ENCODE measurements around the gene HEXB.
"Not testable (repeated sequence)": the region's sequence is repeated elsewhere in the genome, so short reads cannot be mapped to it uniquely, and the experiment has no call there.

Gene HEXB

DNA sequence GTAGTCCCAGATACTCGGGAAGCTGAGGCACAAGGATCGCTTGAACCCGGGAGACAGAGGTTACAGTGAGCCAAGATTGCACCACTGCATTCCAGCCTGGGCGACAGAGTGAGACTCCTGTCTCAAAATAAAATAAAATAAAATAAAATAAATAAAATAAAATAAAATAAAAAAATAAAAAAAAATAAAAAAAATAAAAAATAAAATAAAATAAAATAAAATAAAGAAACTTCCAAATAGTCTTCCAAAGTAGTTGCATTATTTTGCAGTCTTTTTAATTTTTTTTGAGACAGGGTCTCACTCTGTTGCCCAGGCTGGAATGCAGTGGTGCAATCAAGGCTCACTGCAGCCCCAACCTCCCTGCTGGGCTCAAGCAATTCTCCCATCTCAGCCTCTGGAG lies 63.7 kb downstream of the HEXB start:
- WGBS, 2 donors (ENCODE audit: extremely low coverage in 2 of 2, insufficient read length in 2 of 2, insufficient replicate concordance in 1 of 2): no CpG with 5 or more reads among the region's 4 CpGs
- not testable (repeated sequence) for H3K79me1 ChIP-seq (ENCODE audit: low read depth, low read length)
- peaks cover 3 to 93% of the 10 kb centered on the region in 2 donors for H3K36me3 ChIP-seq (replicated peaks in 1 of 2; ENCODE audit: control insufficient read depth in 2 of 2, insufficient read depth in 2 of 2, low read length in 2 of 2)

DNA sequence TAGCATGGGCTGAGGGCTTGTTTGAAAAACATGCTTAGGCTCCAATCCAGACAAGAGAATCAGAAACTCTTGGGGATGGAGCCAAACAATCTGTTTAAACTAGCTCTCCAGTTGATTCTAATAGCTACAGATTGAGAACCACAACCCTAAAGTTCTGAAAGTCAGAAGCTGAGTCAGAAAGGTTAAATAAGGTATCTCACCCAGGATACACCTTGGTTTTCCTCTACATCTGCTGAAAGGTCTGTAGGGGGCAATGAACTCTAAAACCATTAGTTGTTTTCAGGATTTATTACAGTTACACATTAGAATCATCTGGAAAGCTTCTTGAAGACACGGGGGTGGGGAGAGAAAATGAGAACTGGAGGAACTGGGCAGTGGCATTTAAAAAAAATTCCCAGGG lies 76.2 kb downstream of the HEXB start:
- Histone ChIP-seq H3K4me3 (ENCODE audit: low read length in 2 of 2) (no peak overlapping the region), H4K91ac (ENCODE audit: low read depth, low read length, poor library complexity) (no peak overlapping the region), H3K23ac (ENCODE audit: low read depth, low read length, poor library complexity) (no peak overlapping the region), H4K8ac (ENCODE audit: low read depth, low read length) (no peak overlapping the region), H2AFZ (ENCODE audit: low read length) (no peak overlapping the region), H3K36me3 (replicated peaks in 1 of 2; ENCODE audit: control insufficient read depth in 2 of 2, insufficient read depth in 2 of 2, low read length in 2 of 2) (peaks cover 6 to 89% of the 10 kb centered on the region in 2 donors), H2BK5ac (ENCODE audit: low read length) (no peak overlapping the region), H2AK5ac (ENCODE audit: low read depth, low read length) (no peak overlapping the region), H3K27ac (replicated peaks; ENCODE audit: low read length) (no peak overlapping the region), H3K9ac (ENCODE audit: low read depth, low read length, poor library complexity) (no peak overlapping the region), H3K18ac (ENCODE audit: low read length) (no peak overlapping the region), H3K14ac (ENCODE audit: low read length) (no peak overlapping the region), H3K4me1 (ENCODE audit: control insufficient read depth in 2 of 2, insufficient read depth in 1 of 2, low read depth in 1 of 2, low read length in 2 of 2) (peaks cover 4 to 8% of the 10 kb centered on the region in 2 donors), H3K9me3 (replicated peaks in 1 of 2; ENCODE audit: control insufficient read depth in 2 of 2, insufficient read depth in 1 of 2, low read depth in 1 of 2, low read length in 2 of 2) (peaks cover 0 to 6% of the 10 kb centered on the region in 2 donors), H3K79me1 (ENCODE audit: low read depth, low read length) (peaks cover 2% of the 10 kb centered on the region), H3K27me3 (ENCODE audit: control insufficient read depth in 3 of 3, insufficient read depth in 3 of 3, low read depth in 1 of 3, low read length in 3 of 3) (no peaks in the 10 kb centered on the region), H2BK120ac (ENCODE audit: low read depth, low read length) (no peak overlapping the region), H3K4ac (ENCODE audit: low read length) (no peak overlapping the region), H3K4me2 (ENCODE audit: insufficient read depth, low read length, poor library complexity, severe bottlenecking) (no peak overlapping the region), H2BK12ac (ENCODE audit: low read length) (no peak overlapping the region), H2BK15ac (ENCODE audit: low read length) (no peak overlapping the region)
- no peak for DNase-seq (ENCODE audit: low spot score)
- WGBS, 2 donors (ENCODE audit: extremely low coverage in 2 of 2, insufficient read length in 2 of 2, insufficient replicate concordance in 1 of 2): no CpG with 5 or more reads among the region's 1 CpG

More for the DNA sequence above, 63.7 kb downstream of the HEXB start:
- not testable (repeated sequence) for H2AK5ac ChIP-seq (ENCODE audit: low read depth, low read length); H3K27me3 ChIP-seq (ENCODE audit: control insufficient read depth in 3 of 3, insufficient read depth in 3 of 3, low read depth in 1 of 3, low read length in 3 of 3); H3K4ac ChIP-seq (ENCODE audit: low read length); H3K4me1 ChIP-seq (ENCODE audit: control insufficient read depth in 2 of 2, insufficient read depth in 1 of 2, low read depth in 1 of 2, low read length in 2 of 2); H3K27ac ChIP-seq (replicated peaks; ENCODE audit: low read length); H3K23ac ChIP-seq (ENCODE audit: low read depth, low read length, poor library complexity); H3K4me2 ChIP-seq (ENCODE audit: insufficient read depth, low read length, poor library complexity, severe bottlenecking); H4K91ac ChIP-seq (ENCODE audit: low read depth, low read length, poor library complexity); H2BK120ac ChIP-seq (ENCODE audit: low read depth, low read length); H3K9ac ChIP-seq (ENCODE audit: low read depth, low read length, poor library complexity); H3K18ac ChIP-seq (ENCODE audit: low read length); DNase-seq (ENCODE audit: low spot score); H3K9me3 ChIP-seq (replicated peaks in 1 of 2; ENCODE audit: control insufficient read depth in 2 of 2, insufficient read depth in 1 of 2, low read depth in 1 of 2, low read length in 2 of 2); H4K8ac ChIP-seq (ENCODE audit: low read depth, low read length); H3K14ac ChIP-seq (ENCODE audit: low read length); H3K4me3 ChIP-seq (ENCODE audit: low read length in 2 of 2); H2BK12ac ChIP-seq (ENCODE audit: low read length); H2BK15ac ChIP-seq (ENCODE audit: low read length); H2BK5ac ChIP-seq (ENCODE audit: low read length); H2AFZ ChIP-seq (ENCODE audit: low read length)

DNA sequence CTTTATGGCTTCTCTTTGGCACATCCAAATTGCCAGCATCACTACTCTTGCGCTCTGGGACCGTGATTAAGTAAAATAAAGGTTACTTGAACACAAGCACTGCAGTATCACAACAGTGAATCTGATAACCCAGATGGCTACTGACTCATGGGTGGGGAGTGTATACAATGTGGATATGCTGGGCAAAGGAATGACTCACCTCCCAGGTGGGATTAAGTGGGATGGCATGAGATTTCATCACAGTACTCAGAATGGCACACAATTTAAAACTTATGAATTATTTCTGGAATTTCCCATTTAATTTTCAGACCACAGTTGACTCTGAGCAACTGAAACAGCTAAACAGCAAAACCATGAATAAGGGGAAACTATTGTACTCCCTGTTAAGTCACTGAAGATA lies 77.6 kb downstream of the HEXB start:
- H3K9ac ChIP-seq (ENCODE audit: low read depth, low read length, poor library complexity): no peak overlapping the region
- no peak overlapping the region for H3K14ac ChIP-seq (ENCODE audit: low read length)
- no peaks in the 10 kb centered on the region for H3K9me3 ChIP-seq (replicated peaks in 1 of 2; ENCODE audit: control insufficient read depth in 2 of 2, insufficient read depth in 1 of 2, low read depth in 1 of 2, low read length in 2 of 2)
- H2BK15ac ChIP-seq (ENCODE audit: low read length): no peak overlapping the region
- H2BK12ac ChIP-seq (ENCODE audit: low read length): no peak overlapping the region
- no peak overlapping the region for H3K27ac ChIP-seq (replicated peaks; ENCODE audit: low read length)
- H3K4me2 ChIP-seq (ENCODE audit: insufficient read depth, low read length, poor library complexity, severe bottlenecking): no peak overlapping the region
- H2AFZ ChIP-seq (ENCODE audit: low read length): no peak overlapping the region
- no peak overlapping the region for H4K91ac ChIP-seq (ENCODE audit: low read depth, low read length, poor library complexity)
- H3K4ac ChIP-seq (ENCODE audit: low read length): no peak overlapping the region
- no peak overlapping the region for H2BK120ac ChIP-seq (ENCODE audit: low read depth, low read length)
- no CpG with 5 or more reads among the region's 2 CpGs for WGBS, 2 donors (ENCODE audit: extremely low coverage in 2 of 2, insufficient read length in 2 of 2, insufficient replicate concordance in 1 of 2)
- H3K23ac ChIP-seq (ENCODE audit: low read depth, low read length, poor library complexity): no peak overlapping the region
- H2BK5ac ChIP-seq (ENCODE audit: low read length): no peak overlapping the region
- peaks cover 2 to 76% of the 10 kb centered on the region in 2 donors for H3K36me3 ChIP-seq (replicated peaks in 1 of 2; ENCODE audit: control insufficient read depth in 2 of 2, insufficient read depth in 2 of 2, low read length in 2 of 2)
- H3K27me3 ChIP-seq (ENCODE audit: control insufficient read depth in 3 of 3, insufficient read depth in 3 of 3, low read depth in 1 of 3, low read length in 3 of 3): no peaks in the 10 kb centered on the region
- H3K79me1 ChIP-seq (ENCODE audit: low read depth, low read length): peaks cover 6% of the 10 kb centered on the region
- no peak for DNase-seq (ENCODE audit: low spot score)
- H4K8ac ChIP-seq (ENCODE audit: low read depth, low read length): no peak overlapping the region
- H3K4me1 ChIP-seq (ENCODE audit: control insufficient read depth in 2 of 2, insufficient read depth in 1 of 2, low read depth in 1 of 2, low read length in 2 of 2): peaks cover 4 to 8% of the 10 kb centered on the region in 2 donors
- no peak overlapping the region for H3K4me3 ChIP-seq (ENCODE audit: low read length in 2 of 2)
- H2AK5ac ChIP-seq (ENCODE audit: low read depth, low read length): no peak overlapping the region
- no peak overlapping the region for H3K18ac ChIP-seq (ENCODE audit: low read length)

DNA sequence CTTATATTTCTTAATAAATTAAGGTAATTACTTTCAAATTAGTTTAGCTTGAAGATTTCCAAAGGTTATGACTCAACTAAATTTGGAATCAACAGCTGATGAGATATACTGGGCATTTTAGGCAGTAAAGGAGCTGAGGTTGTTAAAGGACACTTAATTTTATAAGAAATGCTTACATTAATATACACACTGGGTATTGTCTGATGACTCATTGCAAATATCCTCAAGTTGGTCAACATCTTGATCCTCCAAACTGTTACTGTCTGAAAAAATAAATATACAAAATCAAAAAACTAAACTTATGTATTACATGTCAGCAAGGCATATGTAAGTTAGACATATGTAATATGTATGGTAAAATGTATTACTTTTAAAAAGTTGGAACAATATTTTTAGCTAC lies 78.5 kb downstream of the HEXB start:
- Histone ChIP-seq H3K27ac (replicated peaks; ENCODE audit: low read length) (no peak overlapping the region), H2BK12ac (ENCODE audit: low read length) (no peak overlapping the region), H3K27me3 (ENCODE audit: control insufficient read depth in 3 of 3, insufficient read depth in 3 of 3, low read depth in 1 of 3, low read length in 3 of 3) (no peaks in the 10 kb centered on the region), H3K18ac (ENCODE audit: low read length) (no peak overlapping the region), H3K23ac (ENCODE audit: low read depth, low read length, poor library complexity) (no peak overlapping the region), H2BK15ac (ENCODE audit: low read length) (no peak overlapping the region), H2AFZ (ENCODE audit: low read length) (no peak overlapping the region), H3K14ac (ENCODE audit: low read length) (no peak overlapping the region), H3K9ac (ENCODE audit: low read depth, low read length, poor library complexity) (no peak overlapping the region), H3K4ac (ENCODE audit: low read length) (no peak overlapping the region), H2AK5ac (ENCODE audit: low read depth, low read length) (no peak overlapping the region), H2BK5ac (ENCODE audit: low read length) (no peak overlapping the region), H2BK120ac (ENCODE audit: low read depth, low read length) (no peak overlapping the region), H4K91ac (ENCODE audit: low read depth, low read length, poor library complexity) (no peak overlapping the region), H3K4me2 (ENCODE audit: insufficient read depth, low read length, poor library complexity, severe bottlenecking) (no peak overlapping the region), H3K79me1 (ENCODE audit: low read depth, low read length) (peaks cover 6% of the 10 kb centered on the region), H3K4me3 (ENCODE audit: low read length in 2 of 2) (no peak overlapping the region), H3K4me1 (ENCODE audit: control insufficient read depth in 2 of 2, insufficient read depth in 1 of 2, low read depth in 1 of 2, low read length in 2 of 2) (peaks cover 8 to 14% of the 10 kb centered on the region in 2 donors), H4K8ac (ENCODE audit: low read depth, low read length) (no peak overlapping the region), H3K9me3 (replicated peaks in 1 of 2; ENCODE audit: control insufficient read depth in 2 of 2, insufficient read depth in 1 of 2, low read depth in 1 of 2, low read length in 2 of 2) (no peaks in the 10 kb centered on the region), H3K36me3 (replicated peaks in 1 of 2; ENCODE audit: control insufficient read depth in 2 of 2, insufficient read depth in 2 of 2, low read length in 2 of 2) (peaks cover 0 to 70% of the 10 kb centered on the region in 2 donors)
- no peak for DNase-seq (ENCODE audit: low spot score)
